SK-N-MC (cell line): Measurements from ENCODE around the gene FOXP2.

ENCODE experiments used
- EZH2 ChIP-seq: fragments of 200-600 bp; sonication (generic); IDR thresholded peaks from one replicate; pipeline ENCODE4 v1.6.1; 2017; ENCODE audit warnings: antibody characterized with exemption
- POLR2AphosphoS5 ChIP-seq: IDR thresholded peaks from 2 replicates; pipeline ENCODE4 v1.6.1; 2012; ENCODE audit warnings: mild to moderate bottlenecking, low read depth, low read length, borderline replicate concordance

DNA sequence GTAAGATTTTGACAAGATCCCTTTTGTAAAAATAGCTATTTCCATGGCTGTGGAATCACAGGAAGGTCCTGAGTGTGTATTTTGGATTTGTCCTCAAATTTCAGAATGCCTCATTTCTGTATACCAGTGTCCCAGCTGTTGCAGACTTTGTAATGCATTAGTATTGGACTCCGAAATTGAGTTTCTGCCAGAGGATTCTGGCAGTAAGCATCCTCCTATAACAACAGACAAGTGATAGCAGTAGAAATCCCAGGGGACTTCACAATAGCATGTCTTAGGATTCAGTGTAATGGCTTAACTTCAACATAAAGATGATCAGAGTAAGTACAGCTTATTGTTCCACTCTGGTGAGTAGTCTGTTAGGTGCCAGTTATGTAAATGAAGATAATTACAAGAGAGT, 104.6 kb downstream of the FOXP2 start:
- no peak for TF ChIP-seq POLR2AphosphoS5
- no peak for TF ChIP-seq EZH2
